ENCODE measurements around the gene FCHO1.

DNA sequence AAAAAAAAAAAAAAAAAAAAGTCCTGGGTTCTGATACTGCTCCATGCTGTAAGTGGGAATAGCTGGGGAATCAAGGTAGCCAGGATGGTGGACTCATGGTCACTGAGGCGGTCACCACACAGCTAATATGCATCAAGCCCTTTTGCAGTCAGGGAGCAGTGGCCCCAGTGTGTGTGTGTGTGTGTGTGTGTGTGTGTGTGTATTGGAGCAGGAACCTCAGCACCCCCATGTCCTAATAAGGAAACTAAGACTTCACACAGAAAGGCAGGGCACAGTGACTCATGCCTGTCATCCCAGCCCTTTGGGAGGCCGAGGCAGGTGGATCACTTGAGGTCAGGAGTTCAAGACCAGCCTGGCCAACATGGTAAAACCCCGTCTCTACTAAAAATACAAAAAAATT lies 55.7 kb downstream of the FCHO1 start:
- TF ChIP-seq GATA2 (IDR thresholded peaks at IDR 0.05; ENCODE audit: low read depth, low read length) = no peak
- no peak for TF ChIP-seq GATA3 (IDR thresholded peaks at IDR 0.05; ENCODE audit: low read depth, low read length)

Measured in SH-SY5Y (cell line).